ENCODE results near the gene FGF1. TPM values are rescaled to one million over a fixed set of nuclear protein-coding genes. Genes with fewer than 3 reads are reported as not detected.

Gene FGF1
- not detected in 2 replicates for total RNA-seq (2014; rRNA removed; shearing (Covaris generic))

GRCh38 chr5:142685418-142686209 is at the start of gene FGF1:
Gene FGF1, minus strand, starts transcription at chr5:142686090. Its CDS starts 71,963 bp downstream, at chr5:142614127.
- H3K27ac ChIP-seq = no peak within 1 kb of the TSS
- no peaks in the 10 kb centered on the region for H3K36me3 ChIP-seq
- 0 out of 2 replicates have a peak, but pooled peaks cover 9% of the 10 kb centered on the region for H3K27me3 ChIP-seq
- no peak within 1 kb of the TSS for H3K4me3 ChIP-seq
- H3K4me1 ChIP-seq = peaks cover 19% of the 10 kb centered on the region
- H3K9me3 ChIP-seq (replicated peaks) = no peaks in the 10 kb centered on the region
- peak; percentile 31 to 35 for DNase-seq

- Histone ChIP-seq H3K4me3 (no peak overlapping the region), H3K27ac (no peak overlapping the region), H3K27me3 (no peaks in the 10 kb centered on the region), H3K36me3 (no peaks in the 10 kb centered on the region), H3K9me3 (replicated peaks) (no peaks in the 10 kb centered on the region), H3K4me1 (peaks cover 9% of the 10 kb centered on the region)
- DNase-seq = no peak
Measured at GRCh38 chr5:142727735-142728047, 41.8 kb upstream of the FGF1 start.

GRCh38 chr5:142726188-142726731 is 40.4 kb upstream of the FGF1 start:
- H3K27ac ChIP-seq = peak overlapping the region; percentile 64

GRCh38 chr5:142725231-142726187 is 39.6 kb upstream of the FGF1 start:
- Histone ChIP-seq H3K4me3 (no peak overlapping the region), H3K36me3 (no peaks in the 10 kb centered on the region), H3K9me3 (replicated peaks) (no peaks in the 10 kb centered on the region), H3K4me1 (peaks cover 9% of the 10 kb centered on the region), H3K27me3 (no peaks in the 10 kb centered on the region), H3K27ac (peak overlapping the region; percentile 64)
- DNase-seq = no peak

More at GRCh38 chr5:142726188-142726731, 40.4 kb upstream of the FGF1 start:
- H3K4me1 ChIP-seq = peaks cover 9% of the 10 kb centered on the region
- DNase-seq = no peak
- H3K27me3 ChIP-seq = no peaks in the 10 kb centered on the region
- no peaks in the 10 kb centered on the region for H3K9me3 ChIP-seq (replicated peaks)
- H3K36me3 ChIP-seq = no peaks in the 10 kb centered on the region
- no peak overlapping the region for H3K4me3 ChIP-seq

GRCh38 chr5:142724821-142725220 is 38.9 kb upstream of the FGF1 start:
- Histone ChIP-seq H3K36me3 (no peaks in the 10 kb centered on the region), H3K27ac (no peak overlapping the region), H3K27me3 (no peaks in the 10 kb centered on the region), H3K9me3 (replicated peaks) (no peaks in the 10 kb centered on the region), H3K4me3 (no peak overlapping the region), H3K4me1 (peaks cover 9% of the 10 kb centered on the region)
- no peak for DNase-seq

GRCh38 chr5:142722896-142723295 is 37.0 kb upstream of the FGF1 start:
- Histone ChIP-seq H3K4me1 (peaks cover 9% of the 10 kb centered on the region), H3K4me3 (no peak overlapping the region), H3K27ac (no peak overlapping the region), H3K36me3 (no peaks in the 10 kb centered on the region), H3K27me3 (no peaks in the 10 kb centered on the region), H3K9me3 (replicated peaks) (no peaks in the 10 kb centered on the region)
- DNase-seq = no peak

GRCh38 chr5:142722146-142722545 is 36.3 kb upstream of the FGF1 start:
- Histone ChIP-seq H3K27ac (no peak overlapping the region), H3K9me3 (replicated peaks) (no peaks in the 10 kb centered on the region), H3K27me3 (no peaks in the 10 kb centered on the region), H3K4me1 (peaks cover 11% of the 10 kb centered on the region), H3K36me3 (no peaks in the 10 kb centered on the region), H3K4me3 (no peak overlapping the region)
- no peak for DNase-seq

GRCh38 chr5:142720641-142721271 is 34.9 kb upstream of the FGF1 start:
- no peaks in the 10 kb centered on the region for H3K27me3 ChIP-seq
- H3K4me3 ChIP-seq = no peak overlapping the region
- no peaks in the 10 kb centered on the region for H3K36me3 ChIP-seq
- DNase-seq = no peak
- no peak overlapping the region for H3K27ac ChIP-seq
- no peaks in the 10 kb centered on the region for H3K9me3 ChIP-seq (replicated peaks)
- 0 out of 2 replicates have a peak, but pooled peaks cover 3% of the 10 kb centered on the region for H3K4me1 ChIP-seq

GRCh38 chr5:142719836-142720370 is 34.0 kb upstream of the FGF1 start:
- DNase-seq = no peak
- no peak overlapping the region for H3K4me3 ChIP-seq
- no peak overlapping the region for H3K27ac ChIP-seq
- no peaks in the 10 kb centered on the region for H3K9me3 ChIP-seq (replicated peaks)
- H3K36me3 ChIP-seq = no peaks in the 10 kb centered on the region
- H3K27me3 ChIP-seq = no peaks in the 10 kb centered on the region
- H3K4me1 ChIP-seq = 0 out of 2 replicates have a peak, but pooled peaks cover 3% of the 10 kb centered on the region

GRCh38 chr5:142717582-142718215 is 31.8 kb upstream of the FGF1 start:
- H3K27ac ChIP-seq = no peak overlapping the region
- peak; percentile 34 to 68 for DNase-seq
- no peak overlapping the region for H3K4me3 ChIP-seq
- H3K27me3 ChIP-seq = no peaks in the 10 kb centered on the region
- no peaks in the 10 kb centered on the region for H3K9me3 ChIP-seq (replicated peaks)
- H3K36me3 ChIP-seq = no peaks in the 10 kb centered on the region
- H3K4me1 ChIP-seq = 0 out of 2 replicates have a peak, but pooled peaks cover 3% of the 10 kb centered on the region

- peak; percentile 53 to 76 for DNase-seq
- 0 out of 2 replicates have a peak, but pooled peaks cover 3% of the 10 kb centered on the region for H3K4me1 ChIP-seq
- no peaks in the 10 kb centered on the region for H3K27me3 ChIP-seq
- H3K9me3 ChIP-seq (replicated peaks) = no peaks in the 10 kb centered on the region
- no peak overlapping the region for H3K27ac ChIP-seq
- no peak overlapping the region for H3K4me3 ChIP-seq
- H3K36me3 ChIP-seq = no peaks in the 10 kb centered on the region
Measured at GRCh38 chr5:142716963-142717362, 31.1 kb upstream of the FGF1 start.

GRCh38 chr5:142715291-142715690 is 29.4 kb upstream of the FGF1 start:
- H3K4me1 ChIP-seq = 0 out of 2 replicates have a peak, but pooled peaks cover 3% of the 10 kb centered on the region
- no peaks in the 10 kb centered on the region for H3K27me3 ChIP-seq
- H3K36me3 ChIP-seq = no peaks in the 10 kb centered on the region
- no peak overlapping the region for H3K27ac ChIP-seq
- H3K9me3 ChIP-seq (replicated peaks) = no peaks in the 10 kb centered on the region
- DNase-seq = no peak
- H3K4me3 ChIP-seq = no peak overlapping the region

GRCh38 chr5:142713121-142713706 is 27.3 kb upstream of the FGF1 start:
- 0 out of 2 replicates have a peak, but pooled peaks cover 3% of the 10 kb centered on the region for H3K4me1 ChIP-seq
- DNase-seq = peak; percentile 84 to 93
- H3K36me3 ChIP-seq = no peaks in the 10 kb centered on the region
- H3K9me3 ChIP-seq (replicated peaks) = no peaks in the 10 kb centered on the region
- H3K4me3 ChIP-seq = peak overlapping the region; percentile 61
- no peaks in the 10 kb centered on the region for H3K27me3 ChIP-seq
- H3K27ac ChIP-seq = peak overlapping the region; percentile 39; the same call in 1 of the 2 replicates
